ENCODE data around the gene PRKCB.

PRKCB gene

DNA sequence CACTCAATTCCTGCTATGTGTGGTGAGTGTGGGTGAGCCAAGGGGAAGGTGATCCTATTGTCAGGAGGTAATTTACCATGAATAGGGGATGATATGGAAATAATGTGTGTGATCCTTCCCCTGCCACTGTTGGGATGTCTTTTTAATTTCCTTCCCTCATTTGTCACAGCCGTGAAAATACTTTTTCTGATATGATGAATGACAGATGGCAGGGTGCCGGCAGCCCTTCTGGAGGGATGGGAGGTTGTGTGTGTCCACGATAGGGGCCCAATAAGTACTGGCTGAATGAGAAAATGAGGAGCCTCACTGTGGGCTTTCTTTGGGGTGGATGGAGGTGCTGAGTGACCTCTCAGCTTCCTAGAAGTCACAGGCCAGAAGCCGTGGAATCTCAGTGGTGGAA lies 109.5 kb downstream of the PRKCB start:
- no peak for DNase-seq

DNA sequence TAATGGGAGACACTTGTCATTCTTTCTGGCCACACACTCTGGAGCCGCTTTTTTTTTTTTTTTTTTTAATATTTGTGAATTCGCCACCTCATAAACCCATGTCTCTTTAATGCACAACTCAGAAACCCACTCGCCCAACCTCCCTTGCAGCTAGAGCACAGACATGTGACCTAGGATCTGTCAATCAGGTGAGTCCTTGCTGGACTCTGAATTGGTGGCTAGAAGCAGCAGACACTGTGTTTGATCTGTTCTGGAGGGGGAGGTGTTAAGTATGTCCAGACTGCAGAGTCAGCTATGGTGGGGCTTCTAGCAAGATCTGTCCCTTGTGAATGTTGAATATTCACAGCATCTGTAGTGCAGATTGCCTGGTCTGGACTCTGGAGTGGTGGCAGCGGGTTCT lies 112.1 kb downstream of the PRKCB start:
- no peak for DNase-seq

DNA sequence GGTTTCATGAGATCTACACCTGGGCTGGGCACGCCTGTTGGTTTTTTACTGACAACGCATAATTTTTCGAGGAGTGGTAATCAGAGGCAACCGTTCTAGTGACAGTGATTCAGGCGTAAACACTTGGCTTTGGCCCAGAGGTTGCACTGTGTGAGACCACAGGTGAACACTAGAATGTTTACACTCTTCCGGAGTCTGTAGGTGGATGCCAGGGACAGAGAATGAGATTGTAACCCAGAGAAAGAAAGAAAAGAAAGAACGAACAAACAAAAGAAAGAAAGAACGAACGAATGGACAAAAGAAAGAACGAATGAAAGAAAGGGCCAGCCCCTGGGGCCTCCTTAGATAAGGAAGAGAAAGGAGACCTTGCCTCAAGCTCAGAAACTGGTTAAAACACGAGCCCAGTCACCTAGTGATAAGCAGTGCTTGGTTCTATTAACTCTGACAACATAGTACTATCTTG lies 113.2 kb downstream of the PRKCB start:
- no peak for DNase-seq

DNA sequence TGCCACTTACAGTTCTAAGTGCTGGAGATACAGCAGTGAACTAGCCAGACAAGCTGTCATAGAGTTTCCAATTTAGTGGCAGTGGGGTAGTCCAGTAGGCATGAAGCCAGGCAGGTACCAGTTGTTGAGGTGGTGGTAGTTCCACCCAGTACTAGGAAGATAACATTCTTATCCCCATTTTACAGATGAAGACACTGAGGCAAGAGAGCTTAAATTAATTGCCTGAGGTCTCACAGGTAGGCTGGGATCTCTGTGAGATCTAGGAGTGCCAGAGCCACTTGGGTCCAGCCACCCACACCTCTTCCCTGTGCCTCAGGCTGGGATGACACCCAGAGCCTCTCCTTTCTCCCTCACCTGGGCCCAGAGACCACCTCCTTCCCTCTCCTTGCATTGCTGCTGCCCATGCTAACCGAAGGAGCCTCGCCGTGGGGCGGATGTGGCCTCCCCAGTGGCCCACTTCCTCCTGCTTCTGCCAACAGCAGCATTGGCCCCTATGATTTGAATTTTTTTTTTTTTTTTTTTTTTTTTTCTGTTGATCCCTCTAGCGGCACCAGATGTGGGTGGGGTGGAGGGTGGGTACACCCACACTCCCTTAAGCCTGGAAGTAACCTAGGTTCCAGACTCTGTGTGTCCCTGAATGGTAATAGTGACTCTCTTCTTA lies 114.0 kb downstream of the PRKCB start:
- DNase-seq: no peak

DNA sequence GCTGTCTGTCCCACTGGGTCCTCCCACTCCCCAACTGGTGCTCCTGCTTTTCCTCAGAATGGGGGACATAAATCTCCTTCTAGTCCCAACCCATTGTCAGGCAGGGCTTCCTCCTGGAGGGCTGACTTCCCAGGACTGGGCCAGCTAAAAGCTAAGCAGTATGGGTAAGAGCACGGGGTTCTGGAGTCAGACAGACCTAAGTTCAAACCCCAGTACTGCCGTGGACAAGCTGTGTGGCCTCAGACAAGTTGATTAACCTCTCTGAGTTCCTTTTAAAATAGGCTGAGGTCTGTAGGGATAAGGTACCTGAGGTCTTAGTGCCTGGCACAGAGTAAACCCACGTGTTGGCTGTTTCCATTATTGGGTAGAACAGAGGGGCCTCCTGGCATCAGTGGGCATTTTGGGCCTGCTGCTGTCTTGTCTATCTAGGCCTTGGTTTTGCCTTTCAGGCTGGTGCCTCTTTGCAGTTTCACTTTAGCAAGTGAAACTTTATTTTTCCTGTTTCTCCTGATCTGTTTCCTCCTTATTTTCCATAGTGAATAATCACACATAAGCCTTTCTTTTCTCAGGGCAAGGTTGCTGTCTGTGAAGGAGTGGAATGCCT lies 114.6 kb downstream of the PRKCB start:
- no peak for DNase-seq

DNA sequence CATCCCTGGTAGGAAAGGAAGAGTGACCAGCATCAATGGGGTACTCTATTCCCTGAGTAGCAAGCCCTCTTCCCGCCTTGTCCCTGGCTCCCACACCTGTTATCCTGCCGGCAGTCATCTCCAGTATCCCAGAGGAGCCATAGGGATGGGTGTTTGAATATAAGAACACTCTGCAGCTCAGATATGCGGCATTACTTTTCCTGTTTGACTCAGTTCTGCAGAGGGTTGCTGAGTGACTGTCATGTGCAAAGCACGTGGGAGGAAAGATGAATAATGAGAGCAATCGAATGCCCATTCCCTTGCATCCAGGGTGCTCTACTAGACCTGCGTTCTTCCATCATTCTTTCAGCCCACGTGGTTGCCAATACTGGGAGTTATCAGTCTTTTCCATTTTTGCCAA lies 115.1 kb downstream of the PRKCB start:
- no peak for DNase-seq

DNA sequence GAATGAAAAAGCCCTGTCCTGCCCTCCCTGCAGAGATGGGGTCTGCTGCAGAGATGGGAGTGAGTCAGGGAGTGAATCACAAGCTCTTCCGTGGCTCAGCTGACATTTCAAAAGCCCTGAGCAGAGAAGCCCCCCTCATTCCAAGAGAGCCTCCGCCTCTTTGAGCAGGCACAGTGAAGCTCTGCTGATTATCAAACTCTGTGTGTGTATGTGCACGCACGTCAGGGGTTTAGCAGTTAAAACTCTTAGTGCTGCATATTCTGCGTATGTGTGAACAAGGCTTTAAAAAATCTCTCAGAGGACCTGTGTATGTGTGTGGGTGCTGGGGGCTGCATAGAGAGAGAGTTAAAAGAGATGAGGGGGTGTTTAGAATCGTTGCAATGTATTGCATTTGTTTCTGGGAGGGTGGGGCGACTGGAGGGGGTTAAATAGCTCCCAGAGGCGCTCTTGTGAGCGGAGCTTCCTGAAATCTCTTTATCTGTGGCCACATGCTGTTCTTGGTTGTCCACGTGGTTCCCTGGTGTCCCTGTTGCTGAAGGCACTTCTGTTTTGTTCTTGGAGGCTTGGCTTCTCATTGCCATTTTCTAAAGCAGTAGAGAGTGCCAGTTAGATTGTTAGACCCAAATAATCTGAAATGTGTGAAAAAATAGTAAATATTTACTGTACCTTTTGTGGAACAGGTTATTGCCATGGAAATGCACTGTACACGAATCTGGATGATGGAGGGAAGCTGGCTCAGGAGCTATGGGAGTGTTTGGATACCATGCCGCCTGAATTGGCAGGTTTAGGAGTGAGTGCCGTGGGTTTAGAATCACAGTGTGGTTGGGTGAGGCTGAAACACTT lies 116.6 kb downstream of the PRKCB start:
- DNase-seq: peak; percentile 58

DNA sequence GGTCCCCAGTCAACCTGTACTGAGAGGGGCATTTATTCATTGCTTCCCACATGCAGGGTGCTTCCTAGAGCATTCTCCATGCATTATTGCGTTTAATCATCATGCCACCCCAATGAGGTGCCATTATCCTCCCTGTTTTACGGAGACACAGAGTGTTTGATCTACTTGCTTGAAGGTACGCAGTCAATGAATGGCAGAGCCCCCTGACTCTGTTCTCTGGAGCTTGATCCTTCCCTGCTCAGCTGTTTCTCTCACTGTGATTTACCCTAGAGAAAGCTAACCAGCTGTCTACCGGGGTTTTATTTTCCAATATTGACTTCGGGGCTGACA lies 117.2 kb downstream of the PRKCB start:
- DNase-seq: no peak

DNA sequence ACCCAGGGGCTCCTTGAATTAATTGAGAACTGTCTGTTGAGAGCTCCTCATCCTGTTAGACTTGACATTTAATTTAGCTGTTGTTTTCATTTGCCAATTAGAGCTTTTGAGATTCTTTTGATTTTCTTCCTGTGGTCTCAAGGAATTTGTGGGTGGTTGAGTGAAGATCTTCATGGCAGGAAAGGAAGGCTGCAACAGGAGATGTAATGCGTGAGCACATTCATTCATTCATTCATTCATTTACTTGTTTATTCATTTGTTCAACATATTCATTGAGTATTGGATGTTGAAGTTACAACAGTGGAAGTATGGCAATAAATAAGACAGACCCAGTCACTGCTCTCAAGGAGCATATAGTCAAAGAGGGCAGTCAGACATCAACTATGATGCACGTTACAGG lies 117.7 kb downstream of the PRKCB start:
- DNase-seq: no peak

DNA sequence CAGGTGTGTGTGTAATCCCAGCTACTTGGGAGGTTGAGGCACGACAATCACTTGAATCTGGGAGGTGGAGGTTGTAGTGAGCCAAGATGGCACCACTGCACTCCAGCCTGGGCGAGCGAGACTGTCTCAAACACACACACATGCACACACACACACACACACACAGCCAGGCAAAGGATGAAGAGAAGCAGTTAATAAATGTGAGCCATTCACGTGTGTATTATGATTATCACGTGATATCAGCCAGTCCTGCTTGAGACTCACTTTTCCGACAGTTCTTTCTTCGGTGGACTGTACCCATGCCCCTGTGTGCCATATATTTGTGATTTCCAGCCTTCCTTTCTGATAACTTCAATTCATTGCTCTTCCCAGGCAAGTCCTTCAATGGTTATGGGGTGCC lies 119.3 kb downstream of the PRKCB start:
- DNase-seq: no peak

DNA sequence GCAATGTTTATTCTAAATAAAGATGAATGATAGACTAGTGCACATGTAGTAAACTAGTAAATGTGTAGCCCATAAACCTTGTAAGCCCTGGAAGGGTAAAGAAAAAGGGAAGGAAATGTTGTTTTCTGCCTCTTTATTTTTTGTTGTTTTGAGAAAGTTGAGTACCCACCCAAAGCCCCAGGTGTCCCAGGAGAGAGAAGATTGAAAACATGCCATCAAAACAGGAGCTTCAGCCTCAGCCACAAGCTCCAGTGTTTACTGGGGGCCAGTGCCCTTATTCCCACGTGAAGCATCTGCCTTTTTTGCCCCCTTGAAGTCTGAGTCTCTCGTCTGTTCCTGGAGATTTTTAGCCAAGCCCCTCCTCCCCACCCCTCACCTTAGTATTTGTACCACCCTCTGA lies 121.5 kb downstream of the PRKCB start:
- DNase-seq: no peak

DNA sequence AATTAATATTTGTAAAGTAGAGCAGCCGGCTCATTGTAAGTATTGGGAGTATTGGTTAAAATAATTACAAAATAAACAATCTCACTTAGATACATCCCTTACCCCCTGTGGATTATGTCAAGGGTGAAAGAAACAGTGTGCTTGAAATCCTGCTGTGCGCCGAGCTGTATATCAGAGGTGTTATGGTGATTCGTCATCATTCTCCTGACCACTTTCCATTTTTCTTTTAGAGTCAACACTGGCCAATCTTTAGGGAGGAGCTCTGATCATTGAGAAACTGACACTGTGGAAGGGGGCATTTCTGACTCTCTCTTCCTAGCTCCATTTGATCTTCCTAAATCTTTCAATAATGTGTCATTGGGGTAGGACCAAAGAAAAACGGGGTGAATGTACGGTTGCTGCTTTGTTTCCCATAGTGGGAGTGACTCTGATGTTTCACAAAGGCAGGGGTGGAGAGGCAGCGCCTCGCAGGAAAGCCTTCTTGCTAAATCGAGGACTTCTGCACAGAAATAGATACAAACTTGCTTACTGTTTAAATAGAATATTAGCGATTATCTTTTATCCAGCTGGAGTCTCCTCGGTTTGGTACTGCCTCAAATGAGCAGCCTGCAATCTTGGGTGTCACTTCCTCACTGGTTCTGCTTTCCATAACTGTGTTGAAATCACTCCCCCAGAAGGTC lies 123.4 kb downstream of the PRKCB start:
- no peak for DNase-seq

DNA sequence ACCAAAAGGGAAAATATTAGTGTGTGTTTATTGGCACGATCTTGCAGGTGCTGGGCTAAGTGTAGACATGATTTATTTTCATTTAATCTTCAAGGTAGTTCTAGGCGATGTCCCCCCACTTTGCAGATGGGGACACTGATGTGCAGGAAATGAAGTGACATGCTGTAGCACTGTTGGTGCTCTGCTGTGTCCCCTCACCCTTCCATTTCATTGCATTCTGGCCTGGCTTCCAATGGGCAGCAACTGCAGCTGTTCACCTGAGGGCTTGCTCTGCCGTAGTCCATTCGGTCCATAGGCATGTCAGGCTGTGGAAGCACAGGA lies 123.9 kb downstream of the PRKCB start:
- no peak for DNase-seq

DNA sequence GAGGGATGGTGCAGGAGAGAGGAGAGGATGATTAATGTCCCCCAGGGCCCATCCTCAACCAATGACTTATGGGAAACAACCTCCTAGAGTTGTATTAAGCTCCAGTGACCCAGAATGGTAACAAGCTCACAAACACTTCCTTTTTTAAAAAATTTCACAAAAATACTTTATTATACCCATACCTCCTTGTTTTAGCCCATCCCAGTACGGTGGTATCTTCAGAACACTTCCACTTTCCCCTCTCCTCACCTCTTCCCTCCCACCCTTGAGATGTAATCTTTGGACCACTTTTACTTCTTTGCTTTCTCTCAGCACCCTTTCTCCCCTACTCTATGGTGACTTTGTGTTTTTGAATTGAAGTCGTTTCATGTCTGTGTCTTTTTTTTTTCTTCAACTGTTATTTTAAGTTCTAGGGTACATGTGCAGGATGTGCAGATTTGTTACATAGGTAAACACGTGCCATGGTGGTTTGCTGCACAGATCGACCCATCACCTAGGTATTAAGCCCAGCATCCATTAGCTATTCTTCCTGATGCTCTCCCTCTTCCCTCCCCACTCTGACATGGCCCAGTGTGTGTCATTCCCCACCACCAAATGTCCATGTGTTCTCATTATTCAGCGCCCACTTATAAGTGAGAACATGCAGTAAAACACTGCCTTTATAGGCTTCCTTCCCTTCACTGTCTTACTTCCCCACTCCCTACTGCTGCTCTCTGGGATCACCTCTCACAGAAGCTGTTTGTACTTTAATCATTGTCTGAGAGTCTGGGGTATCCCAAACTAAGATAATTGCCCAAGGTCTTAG lies 124.5 kb downstream of the PRKCB start:
- DNase-seq: no peak

DNA sequence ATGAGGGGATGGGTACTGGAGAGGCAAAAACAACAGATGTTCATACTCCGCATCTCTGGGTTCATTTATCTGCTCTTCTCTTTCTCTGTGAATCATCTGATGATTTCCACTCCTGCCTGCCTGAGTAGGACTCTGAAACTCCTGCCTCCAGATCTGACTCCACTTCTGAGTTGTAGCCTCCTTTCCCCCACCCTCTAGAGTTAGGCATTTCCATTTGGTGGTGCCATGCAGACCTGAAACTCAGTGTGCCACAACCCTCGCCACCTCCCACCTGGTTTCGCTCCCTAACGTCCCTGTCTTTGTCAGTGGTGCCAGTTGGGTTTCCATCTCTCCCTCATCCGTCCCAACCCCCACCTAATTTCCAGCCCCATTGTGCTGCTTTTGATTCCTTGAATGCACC lies 126.2 kb downstream of the PRKCB start:
- DNase-seq: no peak

DNA sequence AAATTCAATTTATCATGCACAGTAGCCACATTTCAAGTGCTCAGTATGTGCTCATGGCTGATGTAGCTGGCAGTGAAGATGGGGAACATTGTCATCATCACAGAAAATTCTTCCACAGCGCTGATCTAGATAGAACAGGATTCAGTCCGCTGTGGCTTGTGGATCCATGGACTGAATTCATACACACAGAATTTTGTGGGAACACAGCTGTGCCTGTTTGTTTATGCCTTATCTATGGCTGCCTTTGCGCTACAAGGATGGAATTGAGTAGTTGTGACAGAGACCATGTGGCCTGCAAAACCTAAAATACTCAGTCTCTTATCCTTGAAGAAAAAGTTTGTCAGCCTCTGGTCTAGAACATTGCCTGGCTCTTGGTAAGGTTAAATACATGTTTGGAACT lies 128.4 kb downstream of the PRKCB start:
- DNase-seq: no peak

DNA sequence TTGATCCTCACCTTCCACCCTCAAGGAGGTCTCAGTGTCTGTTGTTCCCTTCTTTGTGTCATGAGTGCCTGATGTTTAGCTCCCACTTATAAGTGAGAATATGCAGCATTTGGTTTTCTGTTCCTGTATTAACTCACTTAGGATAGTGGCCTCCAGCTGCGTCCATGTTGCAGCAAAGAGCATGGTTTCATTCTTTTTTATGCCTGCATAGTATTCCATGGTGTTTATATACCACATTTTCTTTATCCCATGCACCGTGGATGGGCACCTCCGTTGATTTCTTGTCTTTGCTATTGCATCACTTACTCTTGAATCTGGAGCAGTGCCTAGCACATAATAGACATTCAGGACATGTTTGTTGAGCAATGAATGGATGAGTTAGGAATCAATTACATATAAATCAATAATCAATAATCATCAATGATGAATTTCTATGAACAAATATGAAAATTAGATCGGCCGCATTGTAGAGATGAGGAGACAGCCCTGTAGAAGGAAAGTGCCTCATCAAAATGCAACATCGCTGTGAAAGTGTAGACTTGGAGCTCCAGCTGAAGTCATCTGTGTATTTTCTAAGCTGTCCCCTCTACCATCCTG lies 129.5 kb downstream of the PRKCB start:
- no peak for DNase-seq

DNA sequence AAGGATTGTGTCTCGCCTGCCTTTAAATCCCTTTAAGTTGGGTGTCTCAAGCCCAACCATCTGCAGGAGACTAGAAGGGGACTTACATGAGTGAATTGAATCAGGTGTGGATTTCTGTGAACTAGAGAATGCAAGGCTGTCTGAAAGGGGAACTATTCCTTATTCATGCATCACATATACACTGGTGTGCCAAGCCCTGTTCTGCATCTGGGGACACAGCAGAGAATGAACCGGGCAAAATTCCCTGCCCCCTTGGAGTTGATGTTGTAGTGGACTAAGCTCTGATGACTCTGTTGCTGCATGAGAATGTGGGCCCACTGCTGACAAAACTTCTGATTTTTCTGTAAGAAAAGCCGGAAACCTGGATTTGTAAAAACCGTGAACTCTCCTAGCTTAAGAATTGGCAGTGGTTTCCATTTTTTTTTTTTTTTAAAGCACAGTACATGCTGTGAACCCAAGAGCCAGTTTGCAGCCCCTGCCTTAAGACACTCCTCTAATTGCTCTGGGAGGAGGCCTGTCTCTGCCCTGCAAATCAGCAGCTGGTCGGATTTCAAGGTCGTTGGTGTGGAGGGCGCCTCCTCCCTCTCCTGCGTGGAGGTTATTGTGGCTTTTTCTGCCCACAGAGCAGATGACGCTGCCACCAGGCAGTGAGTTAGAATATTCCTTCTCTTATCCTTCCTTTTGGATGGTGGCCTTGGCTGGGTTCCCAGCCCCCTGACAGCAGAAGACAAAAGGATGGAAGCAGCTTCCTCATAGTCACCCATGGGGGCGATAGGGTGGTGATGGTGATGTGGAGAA lies 131.0 kb downstream of the PRKCB start:
- DNase-seq: peak; percentile 52

DNA sequence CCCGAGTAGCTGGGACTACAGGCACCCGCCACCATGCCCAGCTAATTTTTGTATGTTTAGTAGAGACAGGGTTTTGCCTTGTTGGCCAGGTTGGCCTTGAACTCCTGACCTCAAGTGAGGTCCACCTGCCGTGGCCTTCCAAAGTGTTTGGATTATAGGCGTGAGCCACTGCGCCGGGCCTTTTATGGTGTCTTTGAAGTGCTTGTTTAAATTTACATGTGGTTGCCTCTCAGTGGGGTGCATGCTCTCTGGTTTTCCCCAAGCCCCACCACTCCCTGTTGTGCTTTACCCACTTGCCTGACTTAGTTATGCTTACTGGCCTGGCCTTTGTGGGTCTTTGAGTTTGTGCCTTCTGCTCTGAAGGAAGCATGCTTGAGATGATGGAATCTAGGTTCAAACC lies 132.0 kb downstream of the PRKCB start:
- no peak for DNase-seq

DNA sequence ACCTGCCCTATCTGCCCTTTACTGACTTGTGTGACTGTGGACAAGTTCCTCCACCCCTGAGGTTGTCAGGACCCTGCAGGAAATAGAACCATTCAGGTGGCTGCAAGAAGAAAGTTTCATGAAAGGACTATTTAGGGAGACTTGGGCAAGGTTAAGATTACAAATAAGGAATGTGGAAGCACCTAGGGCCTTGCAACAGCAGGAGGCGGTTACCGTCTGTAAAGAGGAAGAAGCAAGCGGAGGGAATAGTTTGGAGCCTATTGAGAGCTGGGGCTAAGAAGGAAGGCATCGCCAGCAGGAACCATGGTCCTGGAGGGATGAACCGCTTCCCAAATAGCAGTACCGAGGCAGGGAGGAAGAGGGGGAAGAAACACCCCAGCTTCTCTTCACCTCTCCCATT lies 132.4 kb downstream of the PRKCB start:
- no peak for DNase-seq

DNA sequence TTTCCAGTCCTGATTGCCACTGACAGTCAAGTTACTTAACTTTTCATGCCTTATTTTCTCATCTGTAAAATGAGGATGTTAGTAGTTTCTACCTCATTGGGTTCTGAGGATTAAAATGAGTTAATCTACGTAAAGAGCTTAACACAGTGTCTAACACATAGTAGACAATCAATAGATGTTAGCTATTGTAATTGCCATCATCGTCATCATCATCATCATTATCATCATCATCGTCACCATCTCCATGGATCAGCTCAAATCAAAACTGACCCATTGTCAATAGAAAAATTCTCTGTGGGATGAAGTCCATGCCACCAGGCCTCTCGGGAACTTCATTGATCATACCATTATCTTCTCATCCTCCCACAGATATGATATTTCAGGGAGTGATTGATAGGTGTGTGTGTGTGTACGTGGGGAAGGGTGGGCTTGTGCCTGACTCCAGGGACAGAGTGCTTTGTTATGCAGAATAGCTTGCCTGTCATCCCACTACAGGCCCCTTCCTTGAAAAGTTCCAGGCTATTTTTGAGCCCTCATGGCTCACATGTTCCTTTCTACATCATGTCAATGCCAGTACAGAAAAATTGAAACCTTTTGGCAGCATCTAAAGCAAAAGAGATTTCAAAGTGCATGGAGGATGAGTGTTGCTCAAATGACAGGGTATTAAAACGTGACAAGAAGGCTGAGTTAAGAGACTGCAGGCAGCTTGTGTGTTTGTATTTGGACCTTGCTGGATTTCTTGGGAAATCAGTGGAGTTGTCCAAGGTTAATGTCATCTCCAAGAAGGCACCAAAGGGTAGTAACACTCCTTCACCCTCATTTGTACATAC lies 133.9 kb downstream of the PRKCB start:
- no peak for DNase-seq
